ENCODE data around the gene SGIP1.

The SGIP1 gene

GRCh38 chr1:66671455-66671854 lies 137.5 kb downstream of the SGIP1 start:
- DNase-seq (ENCODE audit: insufficient read length, low spot score) (no peak), FAIRE-seq (no peak)

DNA sequence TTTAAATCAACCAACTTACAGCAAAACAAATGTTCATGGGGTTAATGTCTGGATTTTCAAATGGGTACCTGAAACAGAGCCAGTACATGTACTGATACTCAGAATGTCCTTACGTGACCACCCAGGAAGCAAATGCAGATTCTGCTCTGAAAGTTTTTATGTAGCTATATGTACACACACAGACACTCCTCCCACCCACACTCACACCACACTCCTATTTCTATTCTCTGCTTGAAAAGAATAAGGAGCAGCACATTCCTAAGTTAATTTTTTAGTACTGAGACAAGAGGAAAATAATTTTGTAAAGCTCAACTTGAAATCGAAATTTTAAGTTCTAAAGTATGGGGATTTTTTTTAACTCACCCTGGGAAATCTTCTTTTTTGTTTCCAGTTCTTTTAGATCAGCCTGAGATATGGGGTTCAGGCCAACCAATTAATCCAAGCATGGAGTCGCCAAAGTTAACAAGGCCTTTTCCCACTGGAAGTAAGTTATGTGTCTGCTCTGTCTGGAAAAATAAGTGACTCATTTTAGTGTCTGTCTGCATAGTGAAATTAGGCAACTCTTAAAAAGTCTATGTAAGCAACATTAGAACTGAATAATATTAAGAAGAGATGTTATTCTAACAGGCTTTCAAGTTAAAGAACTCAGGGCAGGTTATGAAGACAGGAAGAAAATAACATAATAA lies 142.8 kb downstream of the SGIP1 start:
- FAIRE-seq (no peak), DNase-seq (ENCODE audit: insufficient read length, low spot score) (no peak)

DNA sequence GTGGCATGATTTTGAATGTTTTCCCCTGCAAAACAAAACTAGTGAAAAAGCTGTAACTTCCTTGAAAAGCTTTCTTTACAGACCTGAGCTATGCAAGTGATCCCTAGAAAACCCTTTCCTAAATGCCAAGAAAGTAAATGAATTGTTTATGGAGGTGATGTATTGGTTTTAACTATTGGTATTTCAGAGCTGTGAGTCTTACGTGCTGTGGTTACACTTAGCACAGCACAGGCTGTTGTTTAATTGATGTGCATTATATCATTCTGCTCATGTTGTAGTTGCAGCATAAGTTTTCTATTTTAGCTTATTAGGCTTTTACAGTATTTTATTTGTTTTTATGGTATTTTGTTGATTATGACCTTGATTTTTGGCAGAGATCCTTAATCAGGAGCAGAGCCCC lies 144.2 kb downstream of the SGIP1 start:
- no peak for DNase-seq (ENCODE audit: insufficient read length, low spot score)
- FAIRE-seq: no peak

DNA sequence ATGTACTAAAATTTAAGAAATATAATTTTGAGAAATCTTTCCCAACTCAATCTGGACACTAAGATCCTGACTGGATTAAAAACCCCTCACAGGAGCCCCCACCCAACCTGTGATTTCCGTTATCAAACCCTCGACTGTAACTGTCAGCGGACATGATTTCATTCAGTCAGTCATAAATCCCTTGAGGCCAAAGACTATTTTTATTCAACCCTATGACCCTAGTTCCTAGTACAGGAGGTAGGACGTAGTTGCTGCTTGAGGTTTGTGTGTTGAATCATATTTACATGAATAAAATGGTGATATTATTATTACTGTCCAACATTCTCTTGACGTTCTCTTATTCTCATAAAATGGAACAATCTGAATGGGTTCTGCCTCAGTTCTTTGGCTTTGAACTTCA lies 145.2 kb downstream of the SGIP1 start:
- DNase-seq (ENCODE audit: insufficient read length, low spot score) (no peak), FAIRE-seq (no peak)

GRCh38 chr1:66681686-66682085 lies 147.7 kb downstream of the SGIP1 start:
- DNase-seq (ENCODE audit: insufficient read length, low spot score): no peak
- no peak for FAIRE-seq

- FAIRE-seq (no peak), DNase-seq (ENCODE audit: insufficient read length, low spot score) (no peak)
These were observed 148.2 kb downstream of the SGIP1 start for GRCh38 chr1:66682106-66682505.

DNA sequence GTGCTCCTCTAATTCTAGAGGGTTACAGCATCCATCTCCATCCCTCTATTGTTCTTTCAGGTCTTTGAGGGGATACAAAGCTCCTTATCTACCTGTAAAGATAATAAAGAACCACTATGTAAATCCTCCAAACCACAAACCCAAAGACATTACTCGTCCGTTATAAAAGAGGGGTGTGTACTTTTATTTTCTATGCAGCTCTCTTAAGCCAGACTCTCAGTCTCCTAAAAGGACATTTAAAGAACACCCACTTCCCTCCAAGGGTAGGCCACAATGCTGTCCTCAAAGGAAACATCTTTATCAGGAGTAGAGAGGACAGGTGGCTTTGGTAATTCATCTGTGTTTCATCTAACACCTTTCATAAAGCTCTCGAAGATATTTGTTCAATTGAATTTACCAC lies 150.4 kb downstream of the SGIP1 start:
- no peak for FAIRE-seq
- DNase-seq (ENCODE audit: insufficient read length, low spot score): no peak

- DNase-seq (ENCODE audit: insufficient read length, low spot score) (no peak), FAIRE-seq (no peak)
These were observed 151.3 kb downstream of the SGIP1 start for GRCh38 chr1:66685265-66685664.

DNA sequence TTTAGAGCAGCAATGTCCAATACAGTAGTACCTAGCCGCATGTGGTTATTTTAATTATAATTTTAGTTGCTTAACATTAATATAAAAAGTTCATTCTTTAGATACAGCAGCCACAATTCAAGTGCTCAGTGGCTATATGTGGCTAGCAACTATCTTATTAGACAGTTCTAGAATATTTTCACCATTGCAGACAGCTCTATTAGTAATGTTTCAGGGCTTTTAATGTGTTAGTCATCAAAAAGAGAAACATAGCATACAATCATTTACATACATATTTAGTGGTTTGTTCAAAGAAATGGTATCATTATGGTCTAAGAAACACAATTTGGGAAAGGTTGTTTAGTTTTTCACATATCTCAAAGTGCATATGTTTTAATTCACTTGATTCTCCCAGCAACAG lies 151.7 kb downstream of the SGIP1 start:
- FAIRE-seq (no peak), DNase-seq (ENCODE audit: insufficient read length, low spot score) (no peak)

DNA sequence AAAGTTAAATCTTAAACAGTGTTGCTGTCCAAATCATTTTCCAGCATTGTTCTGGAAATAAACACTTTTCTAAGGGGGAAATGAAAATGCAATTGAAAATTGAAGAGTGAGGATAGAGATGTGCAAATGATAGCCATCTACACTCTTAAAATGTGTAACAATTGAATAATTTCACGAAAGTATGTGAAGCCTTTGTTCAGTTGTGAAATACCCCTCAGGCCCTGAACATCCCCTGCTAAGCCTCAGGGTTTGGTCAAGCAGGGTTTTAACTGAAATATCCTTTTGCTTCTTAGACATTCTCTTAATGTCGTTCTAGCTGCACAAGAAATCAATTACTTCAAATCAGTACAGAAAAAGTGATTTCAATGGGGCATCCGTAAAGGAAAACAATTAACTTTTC lies 152.5 kb downstream of the SGIP1 start:
- FAIRE-seq: no peak
- no peak for DNase-seq (ENCODE audit: insufficient read length, low spot score)

DNA sequence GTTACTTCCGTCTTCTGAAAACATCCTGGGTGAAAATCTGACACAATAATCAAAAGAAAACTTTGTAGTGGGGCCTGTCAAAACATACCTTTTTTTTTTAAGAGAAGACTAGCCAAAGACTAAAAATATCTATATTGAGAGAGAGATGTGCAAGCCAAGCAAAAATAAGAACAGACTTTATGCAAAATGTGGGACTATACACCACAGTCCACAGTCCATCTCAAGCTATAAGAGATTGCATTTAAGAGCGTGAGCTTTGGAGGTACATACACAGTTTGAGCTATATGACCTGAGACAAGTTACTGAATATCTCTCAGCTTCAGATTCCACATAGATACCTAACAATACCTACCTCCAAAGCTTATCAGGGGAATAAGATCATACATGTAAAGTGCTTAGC lies 153.4 kb downstream of the SGIP1 start:
- FAIRE-seq: no peak
- no peak for DNase-seq (ENCODE audit: insufficient read length, low spot score)

- no peak for FAIRE-seq
- DNase-seq (ENCODE audit: insufficient read length, low spot score): no peak
These were observed 156.9 kb downstream of the SGIP1 start for GRCh38 chr1:66690666-66691381.

- FAIRE-seq (no peak), DNase-seq (ENCODE audit: insufficient read length, low spot score) (no peak)
These were observed 158.7 kb downstream of the SGIP1 start for GRCh38 chr1:66692681-66693080.

- no peak for DNase-seq (ENCODE audit: insufficient read length, low spot score)
- FAIRE-seq: no peak
These were observed 159.9 kb downstream of the SGIP1 start for GRCh38 chr1:66693856-66694255.

GRCh38 chr1:66695116-66695515 lies 161.2 kb downstream of the SGIP1 start:
- FAIRE-seq (no peak), DNase-seq (ENCODE audit: insufficient read length, low spot score) (no peak)

DNA sequence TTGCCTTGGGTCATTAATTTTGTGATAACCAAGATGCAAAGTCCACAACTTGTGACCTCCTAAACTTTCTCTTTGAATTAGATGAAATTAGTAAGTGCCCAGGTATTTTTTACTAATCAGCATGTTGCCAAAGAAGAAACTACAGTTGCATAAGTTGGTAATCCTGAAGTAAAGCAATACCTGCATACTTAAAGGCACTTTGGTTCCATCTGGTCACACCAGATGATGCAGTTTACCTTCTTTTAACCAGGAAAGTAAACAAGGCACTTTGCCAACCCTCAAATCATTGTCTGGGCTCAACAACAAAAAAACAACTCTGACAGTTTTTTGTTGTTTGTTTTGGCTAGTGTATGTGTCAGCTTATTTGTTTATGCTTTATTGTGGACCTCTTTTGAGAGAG lies 162.8 kb downstream of the SGIP1 start:
- FAIRE-seq (no peak), DNase-seq (ENCODE audit: insufficient read length, low spot score) (no peak)

- FAIRE-seq: no peak
- no peak for DNase-seq (ENCODE audit: insufficient read length, low spot score)
These were observed 165.3 kb downstream of the SGIP1 start for GRCh38 chr1:66699213-66699612.

DNA sequence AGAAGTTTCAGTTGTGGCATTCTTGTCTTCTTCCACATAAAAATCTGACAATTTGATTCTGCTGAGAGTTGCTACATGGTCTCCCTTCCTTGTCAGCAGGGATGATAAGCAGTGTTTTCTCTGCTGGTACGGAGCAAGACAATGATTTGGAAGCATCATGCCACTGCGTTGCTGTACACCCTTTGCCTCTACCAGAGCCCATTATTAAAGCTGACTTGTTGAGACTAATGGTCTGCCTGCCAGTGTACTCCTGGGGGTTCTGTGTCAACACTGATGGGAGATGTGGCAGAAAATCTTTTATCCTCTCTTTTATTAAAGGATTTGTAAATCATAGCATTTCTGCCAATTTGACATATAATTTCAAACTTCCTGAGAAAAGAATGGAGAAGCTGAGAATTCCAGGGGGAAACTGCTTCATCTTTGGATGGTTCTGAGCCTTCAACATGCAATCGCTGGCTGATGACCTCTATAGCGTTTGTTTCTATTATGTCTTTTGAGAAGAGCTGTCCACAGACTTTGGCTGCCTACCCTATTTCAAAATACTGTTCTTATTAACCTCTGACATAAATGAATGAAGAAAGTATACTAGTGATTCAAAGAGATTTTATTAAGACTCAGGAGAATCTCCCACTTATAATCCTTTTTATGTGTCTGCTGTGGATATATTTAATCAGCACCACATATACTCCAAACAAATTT lies 170.4 kb downstream of the SGIP1 start:
- no peak for FAIRE-seq
- DNase-seq (ENCODE audit: insufficient read length, low spot score): no peak

GRCh38 chr1:66705110-66705509 lies 171.2 kb downstream of the SGIP1 start:
- DNase-seq (ENCODE audit: insufficient read length, low spot score): no peak

GRCh38 chr1:66711420-66711819 lies 177.5 kb downstream of the SGIP1 start:
- DNase-seq (ENCODE audit: insufficient read length, low spot score) (no peak), FAIRE-seq (no peak)

More at GRCh38 chr1:66705110-66705509, 171.2 kb downstream of the SGIP1 start:
- no peak for FAIRE-seq

GRCh38 chr1:66712839-66713238 lies 178.9 kb downstream of the SGIP1 start:
- DNase-seq (ENCODE audit: insufficient read length, low spot score): no peak
- FAIRE-seq: no peak

GRCh38 chr1:66723985-66724384 lies 190.0 kb downstream of the SGIP1 start:
- no peak for DNase-seq (ENCODE audit: insufficient read length, low spot score)
- FAIRE-seq: no peak
